BLaER1 treated with 17β-estradiol and CSF1 and Interleukin-3, amounts not matched to agents 10 nM and 100 nM (cell line): ENCODE measurements around the gene RNF145.
A peak's percentile ranks its signal among the peaks of the same experiment; 100 is the strongest.

Experiments used
- H3K27ac ChIP-seq, 11 experiments: shearing (Covaris generic); formaldehyde crosslinking; 2 replicates each; pipeline ENCODE4 v1.8.1; 2022
- H3K27me3 ChIP-seq, 11 experiments: shearing (Covaris generic); formaldehyde crosslinking; 2 replicates each; pipeline ENCODE4 v1.8.1; 2022
- H3K36me3 ChIP-seq, 11 experiments: shearing (Covaris generic); formaldehyde crosslinking; 2 replicates each; pipeline ENCODE4 v1.8.1; 2022
- H3K4me1 ChIP-seq, 10 experiments: shearing (Covaris generic); formaldehyde crosslinking; 2 replicates each; pipeline ENCODE4 v1.8.1; 2022
- H3K4me2 ChIP-seq, 11 experiments: shearing (Covaris generic); formaldehyde crosslinking; 2 replicates each; pipeline ENCODE4 v1.8.1; 2022
- H3K4me3 ChIP-seq, 10 experiments: shearing (Covaris generic); formaldehyde crosslinking; 2 replicates each; pipeline ENCODE4 v1.8.1; 2022
- H3K9ac ChIP-seq, 11 experiments: shearing (Covaris generic); formaldehyde crosslinking; 2 replicates each; pipeline ENCODE4 v1.8.1; 2022
- H3K9me3 ChIP-seq, 11 experiments: shearing (Covaris generic); formaldehyde crosslinking; replicated peaks in 1 of 11; 2 replicates each; pipeline ENCODE4 v1.8.1; 2022
- H4K20me1 ChIP-seq, 11 experiments: shearing (Covaris generic); formaldehyde crosslinking; 2 replicates each; pipeline ENCODE4 v1.8.1; 2022
- Cebpa-rat ChIP-seq, 11 experiments: shearing (Covaris generic); IDR thresholded peaks; 2 replicates each; pipeline ENCODE4 v1.8.1; 2022

Gene RNF145

DNA sequence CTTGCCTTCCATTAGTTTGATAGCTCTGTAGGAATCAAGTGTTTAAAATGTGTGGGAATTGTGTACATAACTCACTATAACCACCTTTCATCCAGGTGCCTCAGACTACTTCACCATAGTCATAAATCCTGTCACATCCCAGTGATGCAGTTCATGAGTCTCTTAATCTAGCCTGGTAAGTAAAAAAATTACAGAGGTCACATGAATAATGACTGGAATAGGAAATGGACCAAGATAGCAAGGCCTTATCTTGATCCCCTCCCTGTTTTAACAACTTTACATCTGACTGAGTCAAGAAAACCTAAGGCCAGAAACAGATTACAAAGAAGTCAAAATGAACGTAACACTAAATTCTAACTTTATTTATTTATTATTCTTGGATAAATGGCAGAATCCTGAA, 1.5 kb upstream of the RNF145 start:
- no peaks in the 10 kb centered on the region for H3K36me3 ChIP-seq
- H3K4me3 ChIP-seq: no peak overlapping the region
- TF ChIP-seq Cebpa-rat (IDR thresholded peaks at IDR 0.05): no peak
- peak overlapping the region; percentile 73 to 95 (median 83) for H3K4me2 ChIP-seq
- peak overlapping the region in 2 of 11 experiments; percentile 93 to 94; a peak in 2 of 22 replicates for H3K27ac ChIP-seq
- peaks cover 3 to 25% (median 17%) of the 10 kb centered on the region in 11 experiments; a peak in 18 of 22 replicates for H4K20me1 ChIP-seq
- H3K4me1 ChIP-seq: peaks cover 38 to 47% (median 40%) of the 10 kb centered on the region in 10 experiments
- H3K9me3 ChIP-seq: no peaks in the 10 kb centered on the region
- H3K9ac ChIP-seq: no peak overlapping the region
- no peaks in the 10 kb centered on the region for H3K27me3 ChIP-seq

DNA sequence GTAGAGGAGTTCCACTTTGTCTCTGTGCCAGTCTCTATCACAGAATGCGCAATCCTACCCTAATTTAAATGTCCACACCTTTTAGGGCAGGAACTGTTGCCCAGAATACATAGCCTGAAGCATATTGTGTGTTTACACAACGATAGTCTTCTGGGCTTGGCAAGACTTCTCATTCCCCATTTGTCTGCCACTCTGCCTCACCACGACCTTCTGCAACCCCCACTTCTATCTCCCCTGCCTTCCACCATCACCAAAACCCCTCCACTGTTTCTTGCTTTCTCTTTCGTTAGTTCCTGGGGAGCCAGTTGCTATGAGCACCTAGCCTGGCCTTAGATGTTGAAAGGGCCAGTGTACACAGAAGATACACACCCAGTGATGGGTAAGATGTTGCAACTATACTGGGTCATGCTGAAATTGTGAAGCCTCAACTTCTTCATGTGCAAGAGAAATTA, 883 bp upstream of the RNF145 start:
- H3K4me2 ChIP-seq: peak overlapping the region; percentile 73 to 95 (median 83)
- no peaks in the 10 kb centered on the region for H3K9me3 ChIP-seq
- H3K36me3 ChIP-seq: no peaks in the 10 kb centered on the region
- H3K27ac ChIP-seq: peak overlapping the region in 7 of 11 experiments; percentile 91 to 97 (median 94); a peak in 14 of 22 replicates
- TF ChIP-seq Cebpa-rat (IDR thresholded peaks at IDR 0.05): peak in 2 of 11 experiments; percentile 52 to 57; a peak in 3 of 22 replicates
- no peaks in the 10 kb centered on the region for H3K27me3 ChIP-seq
- peaks cover 43 to 54% (median 46%) of the 10 kb centered on the region in 10 experiments for H3K4me1 ChIP-seq
- peak overlapping the region; percentile 78 to 96 (median 86); a peak in 14 of 20 replicates for H3K4me3 ChIP-seq
- peak overlapping the region in 5 of 11 experiments; percentile 93 to 96 (median 95); a peak in 6 of 22 replicates for H3K9ac ChIP-seq
- peaks cover 9 to 32% (median 23%) of the 10 kb centered on the region in 11 experiments; a peak in 18 of 22 replicates for H4K20me1 ChIP-seq

- H3K36me3 ChIP-seq: peaks cover 0 to 8% (median 0%) of the 10 kb centered on the region in 11 experiments; a peak in 2 of 22 replicates
- no peaks in the 10 kb centered on the region for H3K9me3 ChIP-seq
- TF ChIP-seq Cebpa-rat (IDR thresholded peaks at IDR 0.05): no peak
- peak overlapping the region; percentile 83 to 98 (median 89) for H3K4me2 ChIP-seq
- peak overlapping the region; percentile 78 to 96 (median 86) for H3K4me3 ChIP-seq
- peak overlapping the region; percentile 93 to 97 (median 94) for H3K9ac ChIP-seq
- H3K4me1 ChIP-seq: peaks cover 49 to 68% (median 60%) of the 10 kb centered on the region in 10 experiments
- no peaks in the 10 kb centered on the region for H3K27me3 ChIP-seq
- H3K27ac ChIP-seq: peak overlapping the region; percentile 91 to 97 (median 94)
- peaks cover 22 to 46% (median 35%) of the 10 kb centered on the region in 11 experiments; a peak in 21 of 22 replicates for H4K20me1 ChIP-seq
Measured at GRCh38 chr5:159208514-159209437, 577 bp downstream of the RNF145 start.

- no peak for TF ChIP-seq Cebpa-rat (IDR thresholded peaks at IDR 0.05)
- Histone ChIP-seq H3K9ac (peak overlapping the region; percentile 93 to 97 (median 94)), H3K27me3 (no peaks in the 10 kb centered on the region), H4K20me1 (peaks cover 22 to 54% (median 41%) of the 10 kb centered on the region in 11 experiments; a peak in 21 of 22 replicates), H3K27ac (peak overlapping the region; percentile 91 to 97 (median 94)), H3K4me1 (peaks cover 49 to 68% (median 60%) of the 10 kb centered on the region in 10 experiments), H3K4me3 (peak overlapping the region; percentile 78 to 96 (median 86)), H3K4me2 (peak overlapping the region; percentile 78 to 98 (median 89)), H3K36me3 (peaks cover 0 to 17% (median 7%) of the 10 kb centered on the region in 11 experiments; a peak in 16 of 22 replicates), H3K9me3 (no peaks in the 10 kb centered on the region)
Measured at GRCh38 chr5:159207686-159208513, 1.5 kb downstream of the RNF145 start.

GRCh38 chr5:159207222-159207685, 2.1 kb downstream of the RNF145 start:
- Histone ChIP-seq H3K9me3 (no peaks in the 10 kb centered on the region), H3K36me3 (peaks cover 2 to 23% (median 12%) of the 10 kb centered on the region in 11 experiments; a peak in 20 of 22 replicates), H3K4me2 (peak overlapping the region; percentile 78 to 98 (median 89)), H3K4me1 (peaks cover 49 to 69% (median 59%) of the 10 kb centered on the region in 10 experiments), H4K20me1 (peaks cover 22 to 59% (median 45%) of the 10 kb centered on the region in 11 experiments; a peak in 21 of 22 replicates), H3K4me3 (peak overlapping the region; percentile 78 to 96 (median 86)), H3K27ac (peak overlapping the region; percentile 91 to 97 (median 94)), H3K27me3 (no peaks in the 10 kb centered on the region), H3K9ac (peak overlapping the region; percentile 93 to 97 (median 94))
- TF ChIP-seq Cebpa-rat (IDR thresholded peaks at IDR 0.05): no peak

- peak overlapping the region; percentile 91 to 97 (median 94) for H3K27ac ChIP-seq
- peak overlapping the region; percentile 93 to 97 (median 94) for H3K9ac ChIP-seq
- no peak for TF ChIP-seq Cebpa-rat (IDR thresholded peaks at IDR 0.05)
- no peaks in the 10 kb centered on the region for H3K27me3 ChIP-seq
- H3K4me3 ChIP-seq: peak overlapping the region; percentile 78 to 96 (median 86)
- peak overlapping the region; percentile 78 to 98 (median 89) for H3K4me2 ChIP-seq
- H3K9me3 ChIP-seq: no peaks in the 10 kb centered on the region
- H3K36me3 ChIP-seq: peaks cover 6 to 28% (median 15%) of the 10 kb centered on the region in 11 experiments; a peak in 20 of 22 replicates
- peaks cover 22 to 60% (median 45%) of the 10 kb centered on the region in 11 experiments; a peak in 21 of 22 replicates for H4K20me1 ChIP-seq
- peaks cover 44 to 69% (median 54%) of the 10 kb centered on the region in 10 experiments for H3K4me1 ChIP-seq
Measured at GRCh38 chr5:159206818-159207217, 2.5 kb downstream of the RNF145 start.

- Histone ChIP-seq H3K27me3 (no peaks in the 10 kb centered on the region), H3K4me2 (peak overlapping the region; percentile 78 to 98 (median 89)), H3K27ac (peak overlapping the region; percentile 91 to 97 (median 94); a peak in 17 of 22 replicates), H3K9ac (peak overlapping the region; percentile 93 to 97 (median 94); a peak in 20 of 22 replicates), H3K9me3 (peaks cover 0 to 1% (median 0%) of the 10 kb centered on the region in 11 experiments; a peak in 2 of 22 replicates), H3K4me3 (peak overlapping the region; percentile 78 to 96 (median 86)), H3K36me3 (peaks cover 11 to 32% (median 20%) of the 10 kb centered on the region in 11 experiments; a peak in 21 of 22 replicates), H3K4me1 (peaks cover 40 to 67% (median 50%) of the 10 kb centered on the region in 10 experiments), H4K20me1 (peaks cover 22 to 60% (median 45%) of the 10 kb centered on the region in 11 experiments; a peak in 21 of 22 replicates)
- no peak for TF ChIP-seq Cebpa-rat (IDR thresholded peaks at IDR 0.05)
Measured at GRCh38 chr5:159206368-159206767, 3.0 kb downstream of the RNF145 start.

DNA sequence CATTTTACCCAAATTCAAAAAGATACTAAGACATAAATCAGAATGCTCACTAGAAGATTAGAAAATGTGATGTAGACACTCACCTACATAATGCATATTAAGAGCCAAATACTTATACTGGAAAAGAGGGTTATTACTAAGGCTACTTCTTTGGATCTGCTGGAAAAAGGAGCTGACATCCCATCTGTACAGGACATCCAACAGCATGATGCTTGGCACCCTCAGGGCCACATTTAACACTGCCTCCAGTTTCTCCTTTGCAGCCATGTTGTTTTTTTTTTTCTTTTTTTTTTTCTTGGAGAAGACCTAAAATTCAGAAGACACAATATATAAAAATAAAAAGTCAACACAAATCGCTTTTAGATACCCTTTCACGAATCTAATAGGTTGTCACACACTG, 6.0 kb downstream of the RNF145 start:
- H3K9me3 ChIP-seq: peaks cover 0 to 4% (median 0%) of the 10 kb centered on the region in 11 experiments; a peak in 2 of 22 replicates
- H3K9ac ChIP-seq: no peak overlapping the region
- no peak for TF ChIP-seq Cebpa-rat (IDR thresholded peaks at IDR 0.05)
- peaks cover 25 to 56% (median 36%) of the 10 kb centered on the region in 11 experiments for H3K36me3 ChIP-seq
- no peak overlapping the region for H3K4me3 ChIP-seq
- peaks cover 28 to 87% (median 68%) of the 10 kb centered on the region in 11 experiments; a peak in 21 of 22 replicates for H4K20me1 ChIP-seq
- H3K27me3 ChIP-seq: no peaks in the 10 kb centered on the region
- H3K4me2 ChIP-seq: peak overlapping the region in 2 of 11 experiments; percentile 85 to 98; a peak in 2 of 22 replicates
- peaks cover 38 to 79% (median 50%) of the 10 kb centered on the region in 10 experiments for H3K4me1 ChIP-seq
- H3K27ac ChIP-seq: no peak overlapping the region
